Measurements from ENCODE around the gene AHNAK2. TPM values are rescaled to one million over a fixed set of nuclear protein-coding genes. Genes with fewer than 3 reads are reported as not detected.

AHNAK2 gene
- total and polyA plus RNA-seq, 9 of the 15 experiments (the other 6 are each of a cell fraction or from before 2014, with no cell fraction given): 0.04 to 0.09 (median 0.04) TPM; not detected in 6

- TF ChIP-seq MLLT1 (IDR thresholded peaks at IDR 0.05) (peak in 1 of 2 experiments; percentile 77; a peak in 1 of 4 replicates), CBX8 (IDR thresholded peaks at IDR 0.05; ENCODE audit: borderline replicate concordance, extremely low read depth, low read depth, low read length, poor library complexity, severe bottlenecking) (no peak), RFX1 (IDR thresholded peaks at IDR 0.05) (no peak), TFAP4 (CRISPR knock-in tag; IDR thresholded peaks at IDR 0.05; ENCODE audit: borderline replicate concordance) (peak; percentile 97), POLR2AphosphoS2 (IDR thresholded peaks at IDR 0.05; ENCODE audit: low read length) (no peak), FOSL1 (tag; conservative IDR thresholded peaks at IDR 0.05) (peak; percentile 86), CEBPG (CRISPR knock-in tag; IDR thresholded peaks at IDR 0.05) (no peak), CEBPG (tag; conservative IDR thresholded peaks at IDR 0.05 in 1 of 2, IDR thresholded peaks at IDR 0.05 in 1 of 2) (no peak), ZSCAN32 (CRISPR knock-in tag; IDR thresholded peaks at IDR 0.05) (no peak), ZNF75A (CRISPR knock-in tag; IDR thresholded peaks at IDR 0.05) (no peak), PHF8 (IDR thresholded peaks at IDR 0.05; ENCODE audit: borderline replicate concordance, low read length) (peak; percentile 29; the same call in 1 of the 2 replicates), ZBTB17 (CRISPR knock-in tag; IDR thresholded peaks at IDR 0.05) (peak; percentile 91), EP400 (IDR thresholded peaks at IDR 0.05) (no peak), ZNF668 (CRISPR knock-in tag; IDR thresholded peaks at IDR 0.05) (no peak), ZNF707 (CRISPR knock-in tag; conservative IDR thresholded peaks at IDR 0.05) (no peak), CHD2 (IDR thresholded peaks at IDR 0.05; ENCODE audit: low read depth, low read length) (no peak), CREM (IDR thresholded peaks at IDR 0.05; ENCODE audit: low read depth) (peak; percentile 66), DPF2 (IDR thresholded peaks at IDR 0.05) (no peak), ZNF280B (CRISPR knock-in tag; IDR thresholded peaks at IDR 0.05) (no peak), SLC30A9 (CRISPR knock-in tag; IDR thresholded peaks at IDR 0.05) (no peak), PHB (CRISPR knock-in tag; IDR thresholded peaks at IDR 0.05) (no peak), SP1 (CRISPR knock-in tag; IDR thresholded peaks at IDR 0.05) (no peak), ZBTB9 (CRISPR knock-in tag; IDR thresholded peaks at IDR 0.05) (no peak), FOXJ2 (tag; IDR thresholded peaks at IDR 0.05) (no peak)
Observed at GRCh38 chr14:104970231-104971068, 7.7 kb downstream of the AHNAK2 start (continued).

All from K562 (cell line).